ENCODE results near the gene VWA2. TPM values are rescaled to one million over a fixed set of nuclear protein-coding genes. Genes with fewer than 3 reads are reported as not detected.
"Not testable (repeated sequence)": the region's sequence is repeated elsewhere in the genome, so short reads cannot be mapped to it uniquely, and the experiment has no call there.

Gene VWA2
- polyA plus RNA-seq, 3 donors = 0.22 to 1.8 (median 0.68) TPM

DNA sequence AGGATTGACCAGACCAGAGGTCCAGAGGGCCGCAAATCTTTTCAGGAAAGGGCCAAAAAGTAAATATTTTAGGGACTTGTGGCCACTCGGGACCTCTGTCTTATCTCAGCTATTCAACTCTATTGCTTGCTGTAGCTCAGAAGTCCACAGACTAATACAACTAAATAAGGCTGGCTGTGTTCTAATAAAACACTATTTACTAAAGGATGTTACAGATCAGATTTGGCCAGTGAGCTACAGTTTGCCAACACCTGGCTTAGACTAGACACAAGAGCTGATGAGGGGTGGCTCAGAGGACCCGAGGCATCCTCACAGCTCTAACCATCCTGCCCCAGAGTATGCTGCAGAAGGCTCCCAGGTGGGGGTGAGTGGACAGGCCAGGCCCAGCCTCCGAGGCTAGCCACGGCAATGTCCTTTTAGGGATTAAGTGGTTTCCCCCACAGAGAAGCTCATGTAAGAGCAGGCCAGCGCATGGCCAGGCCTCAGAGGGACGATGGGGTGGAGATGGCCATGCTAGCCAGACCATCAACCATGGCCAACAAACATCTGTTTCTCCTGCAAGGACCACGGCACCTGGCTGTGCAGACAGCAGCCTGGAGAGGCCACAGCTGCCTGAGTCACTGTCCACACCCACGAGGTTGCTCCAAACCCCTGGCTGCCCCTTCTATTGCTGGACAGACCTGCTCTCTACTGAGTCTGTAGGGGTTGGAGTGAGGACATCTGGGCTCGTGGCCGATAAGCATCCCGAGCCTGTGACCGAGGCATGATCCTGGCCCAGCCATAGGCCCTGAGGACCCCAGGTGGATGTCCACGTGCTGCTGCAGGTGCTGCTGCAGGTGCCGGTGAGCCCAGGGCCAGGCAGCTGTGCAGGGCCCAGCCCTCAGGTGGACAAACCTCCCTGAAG is 88.7 kb downstream of the VWA2 start:
- 73 to 86% (median 80%) methylated on average over 15 of the region's 15 CpGs for WGBS, 3 donors
- no peak overlapping the region for H3K27ac ChIP-seq (ENCODE audit: low read depth, low read length)

GRCh38 chr10:114328441-114328812 is 89.4 kb downstream of the VWA2 start:
- 62 to 89% (median 71%) methylated on average over 6 of the region's 6 CpGs for WGBS, 3 donors
- H3K27ac ChIP-seq (ENCODE audit: low read depth, low read length) = no peak overlapping the region

- no peak overlapping the region for H3K27ac ChIP-seq (ENCODE audit: low read depth, low read length)
- WGBS, 3 donors = 66 to 77% (median 66%) methylated on average over 6 of the region's 6 CpGs
These were observed 89.8 kb downstream of the VWA2 start for GRCh38 chr10:114328874-114329273.

- H3K27ac ChIP-seq (ENCODE audit: low read depth, low read length) = no peak overlapping the region
- WGBS, 3 donors = 48 to 80% (median 62%) methylated on average over 10 of the region's 10 CpGs
These were observed 90.7 kb downstream of the VWA2 start for GRCh38 chr10:114329634-114330365.

DNA sequence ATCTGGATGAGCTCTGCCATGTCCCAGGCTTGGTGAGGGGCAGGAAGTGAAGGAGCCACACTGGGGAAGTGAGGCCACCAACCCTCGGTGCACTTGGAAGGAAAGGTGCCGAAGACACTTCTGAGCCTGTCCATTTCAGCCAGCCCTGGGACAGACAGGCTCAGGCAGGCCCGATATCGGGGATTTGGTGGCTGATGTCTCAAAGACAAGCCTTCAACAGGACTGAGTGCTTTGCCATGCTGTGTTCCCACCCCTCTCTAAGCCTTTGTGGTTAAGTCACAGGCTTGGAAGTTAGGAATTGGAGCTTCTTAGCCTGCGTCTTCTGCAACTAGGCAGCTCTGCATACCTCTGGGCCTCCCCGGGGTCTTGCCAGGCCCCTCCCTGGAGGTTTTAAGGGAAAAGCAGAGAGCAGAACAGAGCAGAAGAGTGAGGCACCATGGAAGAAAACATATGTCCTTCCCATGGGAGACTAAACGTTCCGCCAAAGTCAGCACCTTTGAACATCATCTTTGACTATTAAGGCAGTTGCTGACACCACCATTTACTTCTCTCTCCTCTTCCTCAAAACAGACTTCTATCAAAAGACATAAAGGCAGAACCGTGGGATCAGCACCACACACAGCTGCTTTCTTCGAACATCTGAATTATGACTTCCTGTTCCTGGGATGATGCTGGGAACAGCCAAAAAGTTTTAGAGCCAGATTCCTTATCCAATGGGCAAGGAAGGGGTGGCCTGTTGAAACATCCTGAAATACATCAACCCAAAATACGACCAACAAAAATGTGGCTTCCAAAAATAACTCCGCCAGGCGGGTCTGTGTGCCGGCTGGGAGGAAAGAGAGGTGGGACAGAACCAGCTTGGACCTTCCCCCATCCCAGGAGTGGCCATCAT is 93.5 kb downstream of the VWA2 start:
- 50 to 78% (median 50%) methylated on average over 14 of the region's 14 CpGs for WGBS, 3 donors
- no peak overlapping the region for H3K27ac ChIP-seq (ENCODE audit: low read depth, low read length)

DNA sequence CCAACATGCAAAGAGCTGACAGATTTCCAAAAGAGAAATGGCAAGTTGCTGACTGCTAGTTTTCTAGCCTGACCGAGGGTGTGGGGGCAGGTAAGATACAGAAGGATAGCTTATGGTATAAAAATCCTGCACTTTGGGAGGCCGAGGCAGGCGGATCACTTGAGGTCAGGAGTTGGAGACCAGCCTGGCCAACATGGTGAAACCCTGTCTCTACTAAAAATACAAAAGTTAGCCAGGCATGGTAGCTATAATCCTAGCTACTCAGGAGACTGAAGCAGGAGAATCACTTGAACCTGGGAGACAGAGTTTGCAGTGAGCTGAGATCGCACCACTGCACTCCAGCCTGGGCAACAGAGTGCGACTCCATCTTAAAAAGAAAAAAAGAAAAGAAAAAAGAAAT is 94.4 kb downstream of the VWA2 start:
- H3K27ac ChIP-seq (ENCODE audit: low read depth, low read length) = not testable (repeated sequence)
- WGBS, 3 donors = 82 to 94% (median 85%) methylated on average over 5 of the region's 5 CpGs

- 33 to 81% (median 46%) methylated on average over 6 of the region's 6 CpGs for WGBS, 3 donors
- no peak overlapping the region for H3K27ac ChIP-seq (ENCODE audit: low read depth, low read length)
These were observed 95.2 kb downstream of the VWA2 start for GRCh38 chr10:114334301-114334700.

- H3K27ac ChIP-seq (ENCODE audit: low read depth, low read length) = no peak overlapping the region
- 48 to 73% (median 59%) methylated on average over 3 of the region's 3 CpGs for WGBS, 3 donors
These were observed 96.6 kb downstream of the VWA2 start for GRCh38 chr10:114335614-114336013.

DNA sequence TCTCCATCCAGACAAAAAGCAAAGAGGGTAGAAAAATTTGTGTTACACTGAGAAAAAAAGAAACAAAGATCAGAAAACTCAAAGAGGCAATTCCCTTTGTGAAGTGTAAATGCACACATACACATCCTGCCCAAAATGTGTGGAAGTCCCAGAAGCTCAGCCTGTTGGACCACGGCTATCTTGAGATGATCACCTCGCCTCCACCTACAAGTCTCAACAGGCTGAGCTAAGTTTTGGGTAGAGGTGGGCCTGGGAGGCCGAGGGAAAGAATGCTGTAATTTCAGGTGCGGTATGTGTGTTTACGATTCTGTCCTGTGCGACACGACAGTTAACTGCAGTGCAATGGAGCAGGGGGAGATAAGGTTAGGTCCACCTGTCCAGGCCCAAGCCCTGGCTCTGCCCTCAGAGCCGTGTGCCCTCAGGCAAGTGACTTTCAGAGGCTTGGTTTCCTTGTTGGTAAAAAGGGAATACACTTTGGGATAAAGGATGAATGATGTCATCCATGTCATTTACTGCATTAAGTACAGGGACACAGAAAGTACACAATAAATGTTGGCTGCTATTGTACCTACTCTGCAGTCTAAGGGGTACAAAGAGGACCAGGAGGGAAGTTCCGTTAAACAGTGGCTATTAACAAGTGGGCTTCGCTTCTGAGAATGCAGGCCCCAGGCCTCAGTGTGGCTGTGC is 97.9 kb downstream of the VWA2 start:
- no peak overlapping the region for H3K27ac ChIP-seq (ENCODE audit: low read depth, low read length)
- WGBS, 3 donors = 70 to 91% (median 88%) methylated on average over 10 of the region's 10 CpGs

- 84 to 90% (median 87%) methylated on average over 19 of the region's 19 CpGs for WGBS, 3 donors
- H3K27ac ChIP-seq (ENCODE audit: low read depth, low read length) = no peak overlapping the region
These were observed 98.7 kb downstream of the VWA2 start for GRCh38 chr10:114337510-114338462.

DNA sequence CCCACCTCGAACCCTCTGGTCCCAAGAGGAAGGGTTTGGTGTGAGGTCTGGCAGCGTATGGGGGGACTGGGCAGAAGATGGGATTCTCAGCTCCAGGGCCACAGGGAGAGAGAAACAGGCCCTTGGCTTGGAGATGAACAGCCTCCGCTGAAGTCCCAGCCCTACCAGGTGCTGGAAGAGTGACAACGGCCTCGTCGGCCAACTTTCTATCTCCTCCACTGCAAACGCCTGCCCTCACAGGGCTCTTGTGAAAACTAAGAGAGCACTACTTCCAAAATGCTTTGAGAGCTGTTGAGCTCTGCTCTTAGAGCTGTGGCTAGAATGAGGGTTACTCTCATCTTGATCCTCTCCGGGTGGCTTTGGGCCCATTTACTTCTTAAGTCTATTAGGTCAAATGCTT is 101.8 kb downstream of the VWA2 start:
- WGBS, 3 donors = 85 to 93% (median 91%) methylated on average over 8 of the region's 8 CpGs
- H3K27ac ChIP-seq (ENCODE audit: low read depth, low read length) = no peak overlapping the region

Other genes starting within 250 kb of the VWA2 start
- 1 to 10 TPM in 2 of 3 donors, under 1 TPM in 1; 0.69 to 8.9 (median 1.8) TPM for gene ADRB1, start 195.4 kb upstream of the VWA2 start, polyA plus RNA-seq
- gene CCDC186, start 65.1 kb upstream of the VWA2 start, polyA plus RNA-seq = 1 to 10 TPM; 4.0 to 7.7 (median 4.3) TPM
- under 1 TPM; 0.11 to 0.25 (median 0.13) TPM for gene TDRD1, start 59.9 kb upstream of the VWA2 start, polyA plus RNA-seq
- gene AFAP1L2, start 165.2 kb downstream of the VWA2 start, polyA plus RNA-seq = 10 to 100 TPM in 1 of 3 donors, 1 to 10 TPM in 2; 3.6 to 11.0 (median 6.7) TPM

Data from adipose tissue (tissue), 3 donors.